ENCODE results near the gene NPR2. TPM values are rescaled to one million over a fixed set of nuclear protein-coding genes. Genes with fewer than 3 reads are reported as not detected.

The NPR2 gene
- polyA plus RNA-seq (2012; ENCODE audit: insufficient read length, low read depth), result not detected

DNA sequence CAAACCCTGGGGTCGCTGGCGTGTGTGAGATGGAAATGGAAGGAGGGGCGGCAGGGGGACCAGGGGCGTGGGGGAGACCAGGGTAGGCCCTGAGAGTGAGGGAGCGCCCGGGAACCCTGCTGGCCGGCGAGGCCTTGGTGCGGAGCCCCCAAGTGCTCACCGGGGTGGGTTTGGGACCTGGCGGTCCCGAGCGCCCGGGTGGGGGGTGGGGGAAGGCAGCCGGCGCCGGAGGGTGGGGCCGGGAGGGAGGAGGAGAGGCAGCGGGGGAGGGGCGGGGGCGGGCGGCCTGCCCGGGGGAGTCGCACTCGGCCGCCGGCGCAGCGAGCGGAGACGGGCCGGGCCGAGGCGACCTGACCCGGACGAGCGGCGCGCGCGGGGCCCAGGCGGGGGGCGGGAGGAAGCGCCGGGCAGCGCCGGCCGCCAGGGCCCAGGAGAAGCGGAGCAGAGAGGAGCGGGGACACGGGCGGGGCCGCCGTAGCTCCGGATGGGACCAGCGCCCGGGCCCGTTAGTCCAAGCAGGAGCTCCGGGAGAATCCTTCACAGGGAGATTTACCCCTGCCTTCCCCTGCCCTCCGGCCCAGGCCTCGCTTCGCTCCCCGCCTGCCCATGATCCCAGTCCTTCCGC lies at the start of gene NPR2:
TSS of gene NPR2 (plus strand) at position 295 of the 625 bp plus-strand sequence. CDS start 818 bp downstream, outside the sequence.
- no peak for TF ChIP-seq POLR2AphosphoS5 (IDR thresholded peaks at IDR 0.05; ENCODE audit: low read depth, low read length)
- no peak for TF ChIP-seq SIN3A (IDR thresholded peaks at IDR 0.05; ENCODE audit: borderline replicate concordance, insufficient read depth, low read length)
- TF ChIP-seq FOXP2 (optimal IDR thresholded peaks at IDR 0.05; ENCODE audit: borderline replicate concordance, extremely low read depth, extremely low read length, insufficient read depth), result no peak
- TF ChIP-seq TAF1 (IDR thresholded peaks at IDR 0.05; ENCODE audit: borderline replicate concordance, insufficient read depth, low read length), result no peak
- TF ChIP-seq, protein P1, sequence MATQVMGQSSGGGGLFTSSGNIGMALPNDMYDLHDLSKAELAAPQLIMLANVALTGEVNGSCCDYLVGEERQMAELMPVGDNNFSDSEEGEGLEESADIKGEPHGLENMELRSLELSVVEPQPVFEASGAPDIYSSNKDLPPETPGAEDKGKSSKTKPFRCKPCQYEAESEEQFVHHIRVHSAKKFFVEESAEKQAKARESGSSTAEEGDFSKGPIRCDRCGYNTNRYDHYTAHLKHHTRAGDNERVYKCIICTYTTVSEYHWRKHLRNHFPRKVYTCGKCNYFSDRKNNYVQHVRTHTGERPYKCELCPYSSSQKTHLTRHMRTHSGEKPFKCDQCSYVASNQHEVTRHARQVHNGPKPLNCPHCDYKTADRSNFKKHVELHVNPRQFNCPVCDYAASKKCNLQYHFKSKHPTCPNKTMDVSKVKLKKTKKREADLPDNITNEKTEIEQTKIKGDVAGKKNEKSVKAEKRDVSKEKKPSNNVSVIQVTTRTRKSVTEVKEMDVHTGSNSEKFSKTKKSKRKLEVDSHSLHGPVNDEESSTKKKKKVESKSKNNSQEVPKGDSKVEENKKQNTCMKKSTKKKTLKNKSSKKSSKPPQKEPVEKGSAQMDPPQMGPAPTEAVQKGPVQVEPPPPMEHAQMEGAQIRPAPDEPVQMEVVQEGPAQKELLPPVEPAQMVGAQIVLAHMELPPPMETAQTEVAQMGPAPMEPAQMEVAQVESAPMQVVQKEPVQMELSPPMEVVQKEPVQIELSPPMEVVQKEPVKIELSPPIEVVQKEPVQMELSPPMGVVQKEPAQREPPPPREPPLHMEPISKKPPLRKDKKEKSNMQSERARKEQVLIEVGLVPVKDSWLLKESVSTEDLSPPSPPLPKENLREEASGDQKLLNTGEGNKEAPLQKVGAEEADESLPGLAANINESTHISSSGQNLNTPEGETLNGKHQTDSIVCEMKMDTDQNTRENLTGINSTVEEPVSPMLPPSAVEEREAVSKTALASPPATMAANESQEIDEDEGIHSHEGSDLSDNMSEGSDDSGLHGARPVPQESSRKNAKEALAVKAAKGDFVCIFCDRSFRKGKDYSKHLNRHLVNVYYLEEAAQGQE (IDR thresholded peaks at IDR 0.05; ENCODE audit: insufficient read depth in 1 of 2, low read depth in 2 of 2, low read length in 2 of 2), result no peak

DNA sequence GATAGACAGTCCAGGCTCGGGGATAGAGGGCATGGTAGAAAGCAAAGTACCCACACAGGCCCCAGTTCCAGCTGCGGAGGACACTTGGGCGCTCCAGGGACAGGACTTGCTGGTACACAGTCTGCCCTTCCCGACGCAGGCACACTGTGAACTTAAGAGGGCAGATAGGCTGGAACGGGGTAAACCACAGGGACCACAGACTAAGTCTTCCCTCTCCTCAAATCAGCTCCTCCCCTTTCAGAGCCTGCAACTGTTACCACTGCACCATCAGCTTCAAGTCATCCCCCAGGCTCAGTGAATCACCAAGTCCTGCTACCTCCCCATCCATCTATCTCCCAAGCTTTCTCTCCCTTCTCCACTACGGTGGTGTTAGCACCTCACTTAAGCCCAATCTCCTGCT lies 49.7 kb upstream of the NPR2 start:
- TF ChIP-seq SIN3A (IDR thresholded peaks at IDR 0.05; ENCODE audit: borderline replicate concordance, insufficient read depth, low read length) (no peak), TAF1 (IDR thresholded peaks at IDR 0.05; ENCODE audit: borderline replicate concordance, insufficient read depth, low read length) (no peak), POLR2AphosphoS5 (IDR thresholded peaks at IDR 0.05; ENCODE audit: low read depth, low read length) (no peak), FOXP2 (optimal IDR thresholded peaks at IDR 0.05; ENCODE audit: borderline replicate concordance, extremely low read depth, extremely low read length, insufficient read depth) (no peak)
- TF ChIP-seq, protein P1 (IDR thresholded peaks at IDR 0.05; ENCODE audit: insufficient read depth in 1 of 2, low read depth in 2 of 2, low read length in 2 of 2), result no peak

DNA sequence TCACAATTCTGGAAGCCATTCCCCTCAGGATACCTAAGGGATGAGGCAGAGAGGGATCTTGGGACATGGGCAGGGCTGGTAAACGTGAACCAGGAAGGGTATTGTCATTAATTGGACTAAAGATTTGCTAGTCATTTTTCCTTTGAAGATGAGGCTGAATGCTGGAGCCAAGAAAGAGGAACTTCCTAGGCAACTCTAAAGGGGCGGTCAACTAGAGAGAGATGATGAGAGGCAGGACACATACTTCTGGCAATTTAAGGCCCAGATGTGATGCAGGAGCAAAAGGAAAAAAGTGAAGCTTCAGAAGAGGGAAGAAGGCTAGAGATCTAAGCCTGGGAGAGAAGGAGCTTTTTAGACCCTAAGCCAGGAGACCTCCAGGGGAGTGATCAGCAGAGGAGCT lies 47.9 kb upstream of the NPR2 start:
- TF ChIP-seq FOXP2 (optimal IDR thresholded peaks at IDR 0.05; ENCODE audit: borderline replicate concordance, extremely low read depth, extremely low read length, insufficient read depth) (no peak), POLR2AphosphoS5 (IDR thresholded peaks at IDR 0.05; ENCODE audit: low read depth, low read length) (no peak), TAF1 (IDR thresholded peaks at IDR 0.05; ENCODE audit: borderline replicate concordance, insufficient read depth, low read length) (no peak), SIN3A (IDR thresholded peaks at IDR 0.05; ENCODE audit: borderline replicate concordance, insufficient read depth, low read length) (no peak)
- TF ChIP-seq, protein P1 (IDR thresholded peaks at IDR 0.05; ENCODE audit: insufficient read depth in 1 of 2, low read depth in 2 of 2, low read length in 2 of 2), result no peak

DNA sequence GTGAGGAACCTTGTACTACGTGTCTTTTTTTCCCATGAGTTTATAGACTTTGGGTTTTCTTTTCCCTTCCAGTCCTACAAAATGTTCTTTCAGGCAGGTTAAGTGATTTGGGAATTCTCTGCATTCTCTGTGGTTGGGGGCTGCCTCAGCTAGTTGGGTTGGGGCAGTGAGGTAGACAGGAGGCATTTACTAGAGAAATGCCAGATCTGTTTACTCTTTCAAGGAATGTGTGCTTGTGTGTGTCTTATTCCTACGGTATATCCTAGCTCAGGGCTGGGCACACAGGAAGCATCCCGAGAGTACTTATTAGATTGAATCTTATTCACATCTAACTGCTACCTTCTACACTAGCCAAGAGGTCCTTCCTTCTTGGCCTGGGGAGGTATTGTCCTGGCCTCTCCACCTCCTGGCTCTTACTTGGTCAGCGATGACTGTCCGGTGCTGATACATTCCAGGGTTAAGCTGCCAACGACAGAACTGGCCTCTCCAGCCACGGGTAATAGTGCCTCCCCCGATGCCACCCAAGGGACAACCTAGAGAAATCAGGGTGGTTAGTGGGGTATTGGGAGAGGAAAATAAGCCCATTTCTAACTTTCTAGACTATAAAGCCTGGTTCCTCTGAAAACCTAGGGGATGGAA lies 47.4 kb upstream of the NPR2 start:
- no peak for TF ChIP-seq FOXP2 (optimal IDR thresholded peaks at IDR 0.05; ENCODE audit: borderline replicate concordance, extremely low read depth, extremely low read length, insufficient read depth)
- TF ChIP-seq, protein P1 (IDR thresholded peaks at IDR 0.05; ENCODE audit: insufficient read depth in 1 of 2, low read depth in 2 of 2, low read length in 2 of 2), result no peak
- no peak for TF ChIP-seq TAF1 (IDR thresholded peaks at IDR 0.05; ENCODE audit: borderline replicate concordance, insufficient read depth, low read length)
- TF ChIP-seq SIN3A (IDR thresholded peaks at IDR 0.05; ENCODE audit: borderline replicate concordance, insufficient read depth, low read length), result no peak
- TF ChIP-seq POLR2AphosphoS5 (IDR thresholded peaks at IDR 0.05; ENCODE audit: low read depth, low read length), result no peak

All from PFSK-1 (cell line).